ENCODE measurements around the gene MIAT. TPM values are rescaled to one million over a fixed set of nuclear protein-coding genes. Genes with fewer than 3 reads are reported as not detected.

Gene MIAT
- total and polyA plus RNA-seq, 2 experiments from 2014 or later: 0.51 to 1.00 TPM

DNA sequence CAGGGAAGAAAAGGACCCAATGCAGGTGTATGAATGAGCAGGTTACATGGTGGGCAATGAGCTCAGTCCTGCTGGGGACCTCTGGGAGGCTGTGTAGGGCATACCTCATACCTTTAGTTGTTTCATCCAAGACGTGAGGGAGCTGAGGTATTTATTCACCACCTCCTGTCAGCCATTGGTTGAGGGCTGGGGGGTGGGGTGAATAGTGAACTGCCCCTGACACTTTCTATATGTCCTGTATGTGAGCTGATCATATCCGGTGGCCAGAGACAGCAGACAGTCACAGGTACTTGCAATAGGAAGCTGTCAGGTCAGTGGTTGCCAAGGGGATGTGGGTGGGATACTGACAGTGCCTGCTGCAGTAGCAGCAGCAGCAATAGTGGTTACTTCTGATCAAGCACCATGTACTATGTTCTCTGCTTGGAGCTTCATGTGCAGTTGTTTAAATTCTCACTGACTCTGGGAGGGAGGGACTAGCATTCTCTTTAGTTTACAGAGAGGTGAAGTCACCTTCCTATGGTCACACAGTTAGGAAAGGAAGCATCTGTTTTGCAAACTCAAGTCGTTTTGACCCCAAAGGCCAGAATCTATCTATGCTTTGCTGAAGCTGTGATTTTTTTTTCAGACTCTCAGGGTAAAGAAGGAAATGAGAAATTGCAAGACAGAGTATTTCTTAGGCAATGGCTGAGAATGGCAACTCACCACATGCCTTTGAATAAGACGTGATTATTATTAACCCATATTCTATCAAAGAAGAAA, 54.0 kb downstream of the MIAT start:
- no peak for DNase-seq (ENCODE audit: low spot score)
- peaks cover 4% of the 10 kb centered on the region for H3K4me1 ChIP-seq (ENCODE audit: insufficient read depth)
- no peak overlapping the region for H3K4me3 ChIP-seq
- H3K4me2 ChIP-seq: no peak overlapping the region
- TF ChIP-seq EZH2phosphoT487 (IDR thresholded peaks at IDR 0.05; ENCODE audit: low read depth, severe bottlenecking, unreplicated experiment): no peak
- TF ChIP-seq EZH2 (IDR thresholded peaks at IDR 0.05; ENCODE audit: borderline replicate concordance): no peak
- TF ChIP-seq, protein P1, sequence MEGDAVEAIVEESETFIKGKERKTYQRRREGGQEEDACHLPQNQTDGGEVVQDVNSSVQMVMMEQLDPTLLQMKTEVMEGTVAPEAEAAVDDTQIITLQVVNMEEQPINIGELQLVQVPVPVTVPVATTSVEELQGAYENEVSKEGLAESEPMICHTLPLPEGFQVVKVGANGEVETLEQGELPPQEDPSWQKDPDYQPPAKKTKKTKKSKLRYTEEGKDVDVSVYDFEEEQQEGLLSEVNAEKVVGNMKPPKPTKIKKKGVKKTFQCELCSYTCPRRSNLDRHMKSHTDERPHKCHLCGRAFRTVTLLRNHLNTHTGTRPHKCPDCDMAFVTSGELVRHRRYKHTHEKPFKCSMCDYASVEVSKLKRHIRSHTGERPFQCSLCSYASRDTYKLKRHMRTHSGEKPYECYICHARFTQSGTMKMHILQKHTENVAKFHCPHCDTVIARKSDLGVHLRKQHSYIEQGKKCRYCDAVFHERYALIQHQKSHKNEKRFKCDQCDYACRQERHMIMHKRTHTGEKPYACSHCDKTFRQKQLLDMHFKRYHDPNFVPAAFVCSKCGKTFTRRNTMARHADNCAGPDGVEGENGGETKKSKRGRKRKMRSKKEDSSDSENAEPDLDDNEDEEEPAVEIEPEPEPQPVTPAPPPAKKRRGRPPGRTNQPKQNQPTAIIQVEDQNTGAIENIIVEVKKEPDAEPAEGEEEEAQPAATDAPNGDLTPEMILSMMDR (IDR thresholded peaks at IDR 0.05; ENCODE audit: poor library complexity): no peak
- H2AFZ ChIP-seq: no peak overlapping the region
- H3K27ac ChIP-seq: no peak overlapping the region
- WGBS (ENCODE audit: low lambda C conversion rate, missing lambda C conversion rate): 77% methylated on average over 4 of the region's 4 CpGs
- H3K9me2 ChIP-seq (replicated peaks; ENCODE audit: insufficient read depth): no peaks in the 10 kb centered on the region
- H3K36me3 ChIP-seq (replicated peaks; ENCODE audit: insufficient read depth, low read depth): no peaks in the 10 kb centered on the region
- no peaks in the 10 kb centered on the region for H3K9me3 ChIP-seq (ENCODE audit: low read depth)
- no peaks in the 10 kb centered on the region for H3K79me2 ChIP-seq
- no peaks in the 10 kb centered on the region for H4K20me1 ChIP-seq (ENCODE audit: insufficient read depth, poor library complexity, severe bottlenecking)
- H3K27me3 ChIP-seq: no peaks in the 10 kb centered on the region

DNA sequence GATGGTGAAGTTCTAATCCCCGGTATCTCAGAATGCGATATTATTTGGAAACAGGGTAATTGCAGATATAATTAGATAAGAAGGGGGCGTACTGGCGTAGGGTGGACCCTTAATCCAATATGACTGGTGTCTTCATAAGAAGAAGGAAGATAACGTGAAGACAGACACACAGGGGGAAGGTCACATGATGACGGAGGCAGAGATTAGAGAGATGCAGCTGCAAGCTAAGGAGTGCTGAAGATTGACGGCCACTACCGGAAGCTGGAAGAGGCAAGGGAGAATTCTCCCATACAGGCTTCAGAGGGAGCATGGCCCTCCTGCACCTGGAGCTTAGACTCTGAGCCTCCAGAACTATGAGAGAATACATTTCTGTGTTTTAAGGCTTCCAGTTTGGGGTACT, 54.8 kb downstream of the MIAT start:
- Histone ChIP-seq H3K36me3 (replicated peaks; ENCODE audit: insufficient read depth, low read depth) (no peaks in the 10 kb centered on the region), H3K9me2 (replicated peaks; ENCODE audit: insufficient read depth) (no peaks in the 10 kb centered on the region), H2AFZ (no peak overlapping the region), H3K27ac (no peak overlapping the region), H3K4me3 (no peak overlapping the region), H3K79me2 (no peaks in the 10 kb centered on the region), H4K20me1 (ENCODE audit: insufficient read depth, poor library complexity, severe bottlenecking) (no peaks in the 10 kb centered on the region), H3K9me3 (ENCODE audit: low read depth) (no peaks in the 10 kb centered on the region), H3K4me2 (no peak overlapping the region), H3K27me3 (no peaks in the 10 kb centered on the region), H3K4me1 (ENCODE audit: insufficient read depth) (peaks cover 4% of the 10 kb centered on the region)
- whole genome bisulfite sequencing (ENCODE audit: low lambda C conversion rate, missing lambda C conversion rate): 77% methylated on average over 8 of the region's 8 CpGs
- DNase-seq (ENCODE audit: low spot score): no peak
- TF ChIP-seq, protein P1 (IDR thresholded peaks at IDR 0.05; ENCODE audit: poor library complexity): no peak
- TF ChIP-seq EZH2phosphoT487 (IDR thresholded peaks at IDR 0.05; ENCODE audit: low read depth, severe bottlenecking, unreplicated experiment) (no peak), EZH2 (IDR thresholded peaks at IDR 0.05; ENCODE audit: borderline replicate concordance) (no peak)

DNA sequence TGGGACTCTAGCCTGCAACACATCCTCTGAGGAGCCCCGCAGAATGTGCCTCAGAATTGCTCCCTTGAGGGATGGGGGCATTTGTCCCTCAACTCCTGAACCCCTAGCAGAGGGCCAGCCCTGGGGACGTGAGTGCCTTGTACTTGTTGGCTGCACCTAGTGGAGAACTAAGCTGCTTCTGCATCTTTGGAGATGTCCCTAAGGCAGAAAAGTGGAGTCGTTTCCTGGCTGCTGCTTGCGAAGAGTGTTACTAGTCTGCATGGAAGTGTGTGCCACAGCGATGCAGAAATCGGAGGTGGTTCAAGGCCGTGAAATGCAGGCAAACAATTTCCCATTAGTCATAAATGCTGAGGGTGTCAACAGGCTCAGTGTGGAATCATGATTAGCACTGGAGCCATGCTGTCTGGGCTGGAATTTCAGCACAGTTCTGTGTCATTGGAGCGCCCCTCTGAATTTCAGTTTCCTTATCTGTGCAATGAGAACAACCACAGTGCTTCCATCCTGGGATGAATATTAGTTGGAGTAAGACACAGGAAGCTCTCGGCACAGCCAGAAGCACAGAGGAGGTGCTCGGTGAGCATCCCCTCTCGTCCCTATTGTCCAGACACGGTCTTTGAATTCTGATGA, 56.5 kb downstream of the MIAT start:
- H3K27me3 ChIP-seq: no peaks in the 10 kb centered on the region
- H3K4me3 ChIP-seq: no peak overlapping the region
- H3K9me3 ChIP-seq (ENCODE audit: low read depth): no peaks in the 10 kb centered on the region
- 58% methylated on average over 12 of the region's 12 CpGs for WGBS (ENCODE audit: low lambda C conversion rate, missing lambda C conversion rate)
- H2AFZ ChIP-seq: no peak overlapping the region
- no peak for TF ChIP-seq EZH2 (IDR thresholded peaks at IDR 0.05; ENCODE audit: borderline replicate concordance)
- TF ChIP-seq, protein P1 (IDR thresholded peaks at IDR 0.05; ENCODE audit: poor library complexity): no peak
- no peak for TF ChIP-seq EZH2phosphoT487 (IDR thresholded peaks at IDR 0.05; ENCODE audit: low read depth, severe bottlenecking, unreplicated experiment)
- no peaks in the 10 kb centered on the region for H3K36me3 ChIP-seq (replicated peaks; ENCODE audit: insufficient read depth, low read depth)
- H3K4me2 ChIP-seq: no peak overlapping the region
- H3K4me1 ChIP-seq (ENCODE audit: insufficient read depth): peaks cover 4% of the 10 kb centered on the region
- H3K79me2 ChIP-seq: no peaks in the 10 kb centered on the region
- no peak overlapping the region for H3K27ac ChIP-seq
- no peaks in the 10 kb centered on the region for H4K20me1 ChIP-seq (ENCODE audit: insufficient read depth, poor library complexity, severe bottlenecking)
- peak; percentile 21 for DNase-seq (ENCODE audit: low spot score)
- H3K9me2 ChIP-seq (replicated peaks; ENCODE audit: insufficient read depth): no peaks in the 10 kb centered on the region
